ENCODE results near the gene CDHR5.

The CDHR5 gene

DNA sequence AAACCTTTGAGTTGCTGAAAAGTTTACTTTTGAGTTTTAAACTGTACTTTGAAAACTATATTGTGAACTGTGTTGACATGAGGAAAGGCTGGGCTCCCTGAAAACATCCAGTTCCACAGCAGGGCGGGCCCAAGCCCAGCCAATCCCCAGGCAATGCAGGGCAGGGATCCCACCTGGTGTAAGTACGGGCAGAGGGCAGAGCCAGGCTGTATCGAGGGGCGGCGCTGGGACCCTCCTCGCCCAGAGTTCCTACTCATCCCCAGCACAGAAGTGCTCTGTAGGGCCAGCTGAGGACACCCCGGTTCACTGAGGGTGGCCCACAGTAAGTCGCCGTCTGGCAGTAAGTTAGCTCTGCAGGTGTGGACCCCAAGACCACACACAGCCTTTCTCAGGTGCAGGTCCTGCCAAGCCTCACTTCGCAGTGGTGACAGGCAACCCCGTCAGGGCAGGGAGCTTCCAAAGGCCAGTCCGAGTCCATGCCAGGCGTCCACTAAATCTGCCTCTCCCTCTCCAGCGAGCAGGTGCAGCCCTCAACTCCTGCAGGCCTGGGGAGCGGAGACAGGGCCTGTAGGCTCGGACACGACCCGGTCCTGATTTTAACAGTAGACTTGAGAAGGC lies 57.6 kb downstream of the CDHR5 start:
- no peak for DNase-seq (ENCODE audit: low read depth)

Data from stimulated activated CD8-positive, alpha-beta memory T cell treated with anti-CD3 and anti-CD28 coated beads, Interleukin-4, amount 100 ng/mL, for 24 hours (primary cell).